Stomach (tissue), 4 donors: Measurements from ENCODE around the gene NHS.

ENCODE experiments used
- EP300 ChIP-seq: sonication (generic); formaldehyde crosslinking; IDR thresholded peaks from one replicate; pipeline ENCODE4 v1.6.1; 2017; ENCODE audit warnings: antibody characterized with exemption
- POLR2A ChIP-seq, 4 donors: fragments of 450-650 bp; IDR thresholded peaks; one replicate each; pipeline ENCODE4 v1.6.1; 2016; ENCODE audit warnings: antibody characterized with exemption in 4 of 4, control low read depth in 2 of 4, mild to moderate bottlenecking in 1 of 4, moderate library complexity in 1 of 4
- POLR2AphosphoS5 ChIP-seq, 3 donors: sonication (generic); formaldehyde crosslinking; IDR thresholded peaks; one replicate each; pipeline ENCODE4 v1.6.1; 2016; ENCODE audit warnings: antibody characterized with exemption in 3 of 3
- TF ChIP-seq, protein P1 (sequence below), 7 experiments: fragments of 450-650 bp in 4 of 7; fragments of 200-600 bp in 3 of 7; sonication (generic) in 3 of 7; IDR thresholded peaks; one replicate each; pipeline ENCODE4 v1.5.1; 2016 to 2019; ENCODE audit warnings: antibody characterized with exemption in 7 of 7, control low read depth in 2 of 7, mild to moderate bottlenecking in 1 of 7

GRCh38 chrX:17417372-17417771, 42.4 kb downstream of the NHS start:
- TF ChIP-seq, protein P1, sequence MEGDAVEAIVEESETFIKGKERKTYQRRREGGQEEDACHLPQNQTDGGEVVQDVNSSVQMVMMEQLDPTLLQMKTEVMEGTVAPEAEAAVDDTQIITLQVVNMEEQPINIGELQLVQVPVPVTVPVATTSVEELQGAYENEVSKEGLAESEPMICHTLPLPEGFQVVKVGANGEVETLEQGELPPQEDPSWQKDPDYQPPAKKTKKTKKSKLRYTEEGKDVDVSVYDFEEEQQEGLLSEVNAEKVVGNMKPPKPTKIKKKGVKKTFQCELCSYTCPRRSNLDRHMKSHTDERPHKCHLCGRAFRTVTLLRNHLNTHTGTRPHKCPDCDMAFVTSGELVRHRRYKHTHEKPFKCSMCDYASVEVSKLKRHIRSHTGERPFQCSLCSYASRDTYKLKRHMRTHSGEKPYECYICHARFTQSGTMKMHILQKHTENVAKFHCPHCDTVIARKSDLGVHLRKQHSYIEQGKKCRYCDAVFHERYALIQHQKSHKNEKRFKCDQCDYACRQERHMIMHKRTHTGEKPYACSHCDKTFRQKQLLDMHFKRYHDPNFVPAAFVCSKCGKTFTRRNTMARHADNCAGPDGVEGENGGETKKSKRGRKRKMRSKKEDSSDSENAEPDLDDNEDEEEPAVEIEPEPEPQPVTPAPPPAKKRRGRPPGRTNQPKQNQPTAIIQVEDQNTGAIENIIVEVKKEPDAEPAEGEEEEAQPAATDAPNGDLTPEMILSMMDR (IDR thresholded peaks at IDR 0.05): no peak
- no peak for TF ChIP-seq POLR2AphosphoS5 (IDR thresholded peaks at IDR 0.05)
- no peak for TF ChIP-seq POLR2A (IDR thresholded peaks at IDR 0.05)
- no peak for TF ChIP-seq EP300
